GM21529 (cell line): ENCODE results near the gene RYR1.
"Not testable (repeated sequence)": the region's sequence is repeated elsewhere in the genome, so short reads cannot be mapped to it uniquely, and the experiment has no call there.

Experiments
- ATAC-seq: cut with Tn5 transposase; IDR thresholded peaks from one replicate; pipeline ENCODE4 v1.9.1; 2021; ENCODE audit not compliant: unreplicated experiment

Gene RYR1

GRCh38 chr19:38399537-38399936 is 34.0 kb upstream of the RYR1 start:
- ATAC-seq = no peak

- ATAC-seq = no peak
Measured at GRCh38 chr19:38400361-38400760, 33.1 kb upstream of the RYR1 start.

- ATAC-seq = no peak
Measured at GRCh38 chr19:38401148-38401547, 32.3 kb upstream of the RYR1 start.

- ATAC-seq = no peak
Measured at GRCh38 chr19:38402623-38402966, 30.9 kb upstream of the RYR1 start.

- peak; percentile 88 for ATAC-seq
Measured at GRCh38 chr19:38402967-38403674, 30.4 kb upstream of the RYR1 start, which contains the start of gene FAM98C. Gene FAM98C (plus strand): TSS chr19:38403093. CDS start chr19:38403154, 61 bp downstream.

- ATAC-seq = no peak
Measured at GRCh38 chr19:38404858-38405257, 28.6 kb upstream of the RYR1 start.

GRCh38 chr19:38405276-38405675 is 28.2 kb upstream of the RYR1 start:
- no peak for ATAC-seq

GRCh38 chr19:38409631-38410133 is 23.8 kb upstream of the RYR1 start:
- ATAC-seq = no peak

GRCh38 chr19:38410407-38410806 is 23.1 kb upstream of the RYR1 start:
- ATAC-seq = not testable (repeated sequence)

- no peak for ATAC-seq
Measured at GRCh38 chr19:38411041-38411712, 22.3 kb upstream of the RYR1 start.

GRCh38 chr19:38411898-38412297 is 21.6 kb upstream of the RYR1 start:
- ATAC-seq = not testable (repeated sequence)

GRCh38 chr19:38412491-38412890 is 21.0 kb upstream of the RYR1 start:
- no peak for ATAC-seq

GRCh38 chr19:38412961-38413360 is 20.5 kb upstream of the RYR1 start:
- ATAC-seq = no peak

GRCh38 chr19:38413416-38413815 is 20.1 kb upstream of the RYR1 start:
- no peak for ATAC-seq

GRCh38 chr19:38417146-38417543 is 16.3 kb upstream of the RYR1 start:
- ATAC-seq = no peak

GRCh38 chr19:38417544-38418506 is 15.7 kb upstream of the RYR1 start:
- ATAC-seq = peak; percentile 57

- ATAC-seq = no peak
Measured at GRCh38 chr19:38420935-38421334, 12.6 kb upstream of the RYR1 start.

GRCh38 chr19:38421856-38422255 is 11.6 kb upstream of the RYR1 start:
- ATAC-seq = no peak

- ATAC-seq = no peak
Measured at GRCh38 chr19:38422438-38422837, 11.1 kb upstream of the RYR1 start.

GRCh38 chr19:38424272-38424671 is 9.2 kb upstream of the RYR1 start:
- ATAC-seq = no peak

- no peak for ATAC-seq
Measured at GRCh38 chr19:38425222-38425809, 8.2 kb upstream of the RYR1 start.
